ENCODE measurements around the gene SERPINE3.

SERPINE3 gene

GRCh38 chr13:51328488-51328887, 11.0 kb upstream of the SERPINE3 start:
- no peak for DNase-seq (ENCODE audit: low spot score)

DNA sequence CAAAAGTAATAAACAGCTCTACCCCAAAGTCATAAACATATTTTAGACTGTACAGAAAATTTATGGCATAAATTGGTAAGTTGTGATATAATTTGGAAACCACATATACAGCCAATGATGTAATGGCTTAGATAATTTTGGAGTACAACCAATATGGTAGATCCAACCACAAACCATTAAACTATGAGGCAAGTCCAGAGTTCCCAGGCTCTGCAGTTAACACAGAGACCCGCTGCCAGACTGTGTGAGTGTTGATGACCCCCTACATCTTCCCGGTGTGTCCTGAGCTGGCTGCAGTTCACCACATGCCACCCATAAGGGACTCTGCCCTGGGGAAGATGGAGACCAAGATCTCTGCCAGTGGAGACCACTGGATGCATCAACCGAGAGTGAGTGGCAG, 9.9 kb upstream of the SERPINE3 start:
- DNase-seq (ENCODE audit: low spot score): no peak

DNA sequence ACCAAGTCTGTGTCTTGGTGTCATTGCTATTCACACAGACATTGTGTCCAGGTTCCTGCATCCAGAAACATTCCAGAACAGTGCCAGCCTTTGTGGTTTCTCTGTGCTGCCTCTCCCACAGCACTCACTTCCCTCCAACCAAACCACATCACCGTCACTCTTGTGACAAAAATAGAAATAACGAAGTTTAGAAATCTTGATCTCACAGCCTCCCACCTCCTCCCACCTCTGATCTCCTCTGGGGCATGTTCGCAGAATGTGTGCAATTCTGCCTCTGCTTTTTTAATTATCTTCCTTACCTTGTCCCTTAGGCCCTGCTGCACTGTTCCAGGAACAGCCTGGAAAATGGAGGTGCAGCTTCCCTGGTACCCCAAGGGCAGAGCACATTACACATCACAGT, 8.7 kb upstream of the SERPINE3 start:
- no peak for DNase-seq (ENCODE audit: low spot score)

DNA sequence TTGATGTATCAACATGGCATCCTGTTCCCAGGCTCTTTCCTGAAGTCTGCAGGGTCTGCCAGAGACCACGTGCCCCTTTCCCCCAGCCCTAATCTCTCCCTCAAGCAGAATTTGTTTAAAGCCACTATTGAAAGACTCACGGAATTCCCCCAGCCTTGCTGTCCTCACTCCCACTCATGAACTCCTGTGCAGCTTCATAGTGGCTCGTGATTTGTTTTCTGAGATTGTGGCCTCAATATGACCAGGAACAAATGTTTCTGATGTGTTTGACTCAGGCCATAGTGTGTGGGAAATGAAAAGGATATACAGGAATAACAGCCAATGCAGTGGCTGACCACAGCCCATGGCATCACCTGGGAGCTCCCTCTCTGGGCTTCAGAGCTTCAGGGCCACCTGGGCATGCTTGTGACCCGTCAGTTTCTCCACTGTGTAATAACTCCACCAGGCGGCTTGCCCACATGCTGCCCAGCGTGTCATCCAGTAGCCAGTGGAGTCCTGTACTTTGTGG, 8.1 kb upstream of the SERPINE3 start:
- no peak for DNase-seq (ENCODE audit: low spot score)

DNA sequence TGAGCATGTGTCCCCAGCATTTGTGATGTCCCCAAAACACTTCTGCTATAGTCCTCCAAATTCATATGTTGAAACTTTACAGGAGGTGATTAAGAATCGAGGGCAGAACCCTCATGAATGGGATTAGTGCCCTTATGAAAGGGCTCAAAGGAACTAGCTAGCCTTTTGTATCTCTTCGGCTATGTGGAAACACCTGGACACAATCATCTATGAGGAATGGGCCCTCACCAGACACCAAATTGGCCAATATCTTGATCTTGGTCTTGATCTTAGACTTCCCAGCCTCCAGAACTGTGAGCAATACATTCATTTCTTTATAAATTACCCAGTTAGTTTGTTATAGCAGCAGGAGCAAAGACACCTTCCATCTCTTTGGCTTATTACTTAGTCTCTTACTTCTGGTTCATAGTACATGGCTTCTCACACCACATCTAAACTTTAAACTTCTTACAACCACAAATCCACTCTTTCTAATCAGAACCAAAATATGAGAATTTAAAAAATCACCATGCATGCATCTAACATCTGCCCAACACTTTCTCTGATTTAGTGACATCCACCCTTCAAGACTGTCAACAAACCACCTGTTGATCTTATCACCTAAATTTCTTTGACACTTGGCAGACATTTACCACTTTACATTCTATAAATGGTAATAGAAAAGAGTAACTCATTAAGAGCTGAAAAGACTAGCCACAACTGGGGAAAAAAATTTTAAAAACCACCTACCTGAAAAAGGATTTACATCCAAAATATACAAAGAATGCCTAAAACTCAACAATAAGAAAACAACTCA, 6.7 kb upstream of the SERPINE3 start:
- no peak for DNase-seq (ENCODE audit: low spot score)

GRCh38 chr13:51333421-51333820, 6.1 kb upstream of the SERPINE3 start:
- no peak for DNase-seq (ENCODE audit: low spot score)

- no peak for DNase-seq (ENCODE audit: low spot score)
Measured at GRCh38 chr13:51333826-51334225, 5.7 kb upstream of the SERPINE3 start.

DNA sequence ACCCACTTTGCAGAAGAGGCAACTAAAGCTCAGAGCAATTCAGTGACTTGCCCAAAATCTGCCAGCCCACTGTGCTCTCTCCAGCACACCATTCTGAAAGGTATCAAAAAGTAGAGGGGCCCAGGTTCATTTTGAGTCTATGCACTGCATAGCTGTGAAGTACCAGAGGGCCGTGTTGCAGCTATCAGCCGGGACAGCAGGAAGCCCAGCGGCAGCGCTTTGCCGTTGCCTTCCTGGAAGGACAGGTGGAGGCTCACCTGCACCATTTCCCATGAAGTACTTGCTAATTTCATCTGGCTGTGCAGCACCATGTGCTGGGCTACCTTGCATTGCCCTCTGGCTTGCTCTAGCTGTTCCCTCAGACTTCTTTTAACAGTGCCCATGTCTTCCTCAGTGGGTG, 2.7 kb upstream of the SERPINE3 start:
- no peak for DNase-seq (ENCODE audit: low spot score)

GRCh38 chr13:51339952-51340732, 651 bp downstream of the SERPINE3 start:
- DNase-seq (ENCODE audit: low spot score): no peak

GRCh38 chr13:51341232-51341631, 1.7 kb downstream of the SERPINE3 start:
- DNase-seq (ENCODE audit: low spot score): no peak

- DNase-seq (ENCODE audit: low spot score): no peak
Measured at GRCh38 chr13:51341791-51342190, 2.3 kb downstream of the SERPINE3 start.

DNA sequence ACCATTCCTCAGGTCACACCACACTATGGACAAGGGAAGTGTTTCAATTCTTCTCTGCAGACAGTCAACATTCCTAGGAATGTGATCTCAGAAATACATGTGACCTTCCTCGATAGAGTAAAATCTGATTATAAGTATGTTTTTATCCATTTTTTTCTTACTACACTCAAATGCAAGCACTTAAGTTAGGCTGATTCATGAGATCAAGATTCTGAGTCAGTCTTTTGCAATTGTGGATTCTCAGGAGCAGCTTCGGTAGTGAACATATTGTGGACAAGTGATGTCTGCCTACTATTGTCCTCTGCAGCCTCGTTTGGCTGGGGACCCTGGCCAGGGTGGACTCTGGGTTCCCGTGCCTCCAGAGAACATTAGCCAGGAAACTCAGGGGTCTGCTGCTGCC, 3.2 kb downstream of the SERPINE3 start:
- no peak for DNase-seq (ENCODE audit: low spot score)

DNA sequence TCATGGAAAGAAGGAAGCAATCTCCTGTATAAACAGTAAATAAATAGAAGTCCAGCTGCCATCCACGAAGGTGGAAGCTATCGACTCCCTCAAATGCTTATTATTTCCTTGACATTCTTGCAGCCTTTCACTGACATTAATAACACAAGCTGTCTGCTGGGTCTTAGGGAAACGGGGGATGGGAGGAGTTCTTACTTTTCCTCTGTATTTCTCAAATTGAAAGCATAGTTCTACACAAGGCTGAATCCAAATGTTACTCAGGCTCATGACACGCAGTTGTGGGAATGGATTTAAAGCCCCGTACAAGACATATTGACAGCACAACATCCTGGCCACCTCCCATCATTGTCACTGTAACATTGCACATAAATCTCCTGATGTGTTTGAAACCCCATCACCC, 4.0 kb downstream of the SERPINE3 start:
- DNase-seq (ENCODE audit: low spot score): no peak

DNA sequence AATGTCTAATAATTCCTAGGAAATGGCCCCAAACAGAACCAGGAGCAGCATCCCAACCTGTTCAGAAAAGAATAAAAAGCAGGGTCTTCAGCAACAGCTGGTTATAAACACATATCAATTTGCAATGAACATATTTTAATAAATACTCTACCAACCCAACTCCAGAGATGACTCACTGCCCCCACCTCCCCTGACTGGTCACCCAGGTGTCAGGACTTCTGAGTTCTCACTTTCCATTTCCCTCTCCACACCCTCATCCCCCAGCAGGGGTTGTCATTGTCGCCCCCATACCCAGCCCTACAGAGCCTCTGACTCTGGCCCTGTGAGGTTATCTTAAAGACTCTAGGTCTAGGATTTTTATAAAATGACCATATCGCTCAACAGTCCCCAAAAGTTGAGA, 6.9 kb downstream of the SERPINE3 start:
- DNase-seq (ENCODE audit: low spot score): no peak

DNA sequence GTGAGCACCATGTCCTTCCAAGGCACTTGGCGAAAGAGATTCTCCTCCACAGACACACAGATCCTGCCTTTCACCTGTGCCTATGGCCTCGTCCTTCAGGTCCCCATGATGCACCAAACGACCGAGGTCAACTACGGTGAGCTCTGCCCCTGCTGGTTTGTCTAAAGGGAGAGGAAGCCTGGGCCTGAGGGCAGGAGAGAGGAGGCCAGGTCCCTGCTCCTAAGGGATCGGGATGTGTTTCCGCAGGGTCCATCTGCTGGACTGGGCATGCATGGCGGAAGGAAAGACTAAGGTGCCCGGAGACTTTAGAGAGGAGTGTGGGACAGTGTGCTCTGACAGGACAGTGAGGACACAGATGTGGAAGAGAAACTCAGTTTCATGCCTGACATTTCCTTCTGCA, 7.6 kb downstream of the SERPINE3 start:
- DNase-seq (ENCODE audit: low spot score): no peak

DNA sequence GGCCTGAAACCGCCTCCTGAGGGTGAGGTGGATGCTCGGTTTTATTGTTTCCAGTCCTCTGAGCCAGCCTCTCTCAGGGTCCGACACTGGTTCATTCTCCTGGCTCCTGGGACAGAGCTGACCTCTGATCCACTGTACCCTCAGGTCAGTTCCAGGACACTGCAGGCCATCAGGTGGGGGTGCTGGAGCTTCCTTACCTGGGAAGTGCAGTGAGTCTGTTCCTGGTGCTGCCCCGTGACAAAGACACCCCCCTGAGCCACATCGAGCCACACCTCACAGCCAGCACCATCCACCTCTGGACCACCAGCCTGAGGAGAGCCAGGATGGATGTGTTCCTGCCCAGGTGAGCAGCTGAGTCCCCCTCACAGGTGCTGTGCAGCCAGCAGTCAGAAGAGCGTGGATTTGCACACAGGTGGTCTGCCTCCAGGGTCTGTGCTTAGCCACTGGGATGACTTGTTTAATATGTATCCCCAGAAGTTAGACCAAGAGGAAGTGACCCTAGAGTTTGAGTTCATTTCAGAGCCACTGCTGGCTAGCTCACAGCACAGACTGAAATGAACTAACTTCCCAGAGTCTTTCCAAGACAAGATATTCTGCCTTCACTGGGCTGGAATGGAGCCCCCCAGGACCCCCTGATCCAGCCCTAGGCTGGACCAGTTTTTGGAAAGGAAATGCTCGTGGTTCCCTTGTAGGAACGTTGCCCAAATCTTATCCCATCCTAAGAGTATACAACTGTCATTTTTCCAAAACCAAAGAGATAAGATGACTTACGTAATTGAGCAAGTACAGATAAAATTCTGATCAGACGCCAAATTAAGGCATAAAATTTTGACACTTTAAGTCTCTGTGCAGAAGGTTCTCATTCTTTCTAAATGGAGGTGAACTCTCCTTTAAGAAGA, 8.8 kb downstream of the SERPINE3 start:
- DNase-seq (ENCODE audit: low spot score): no peak

GRCh38 chr13:51349016-51349415, 9.5 kb downstream of the SERPINE3 start:
- DNase-seq (ENCODE audit: low spot score): no peak

DNA sequence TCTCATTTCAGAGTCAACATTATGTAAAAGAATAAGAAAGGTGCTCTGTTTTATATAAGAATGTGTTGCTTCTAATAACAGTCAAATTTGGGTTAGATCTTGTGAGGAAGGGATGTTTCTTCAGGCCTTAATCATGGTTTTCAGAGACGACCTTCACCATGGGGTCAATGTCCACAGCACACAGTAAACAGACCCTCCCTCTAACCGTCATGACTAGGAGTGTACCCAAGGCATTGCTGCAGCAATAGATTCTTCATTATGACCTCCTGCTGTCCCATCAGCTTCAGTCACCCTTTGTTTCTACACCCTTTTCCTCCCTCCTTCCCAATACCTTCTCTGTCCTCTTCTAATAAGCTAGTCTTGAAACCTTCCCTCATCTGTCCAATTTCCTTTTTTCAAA, 15.7 kb downstream of the SERPINE3 start:
- no peak for DNase-seq (ENCODE audit: low spot score)

DNA sequence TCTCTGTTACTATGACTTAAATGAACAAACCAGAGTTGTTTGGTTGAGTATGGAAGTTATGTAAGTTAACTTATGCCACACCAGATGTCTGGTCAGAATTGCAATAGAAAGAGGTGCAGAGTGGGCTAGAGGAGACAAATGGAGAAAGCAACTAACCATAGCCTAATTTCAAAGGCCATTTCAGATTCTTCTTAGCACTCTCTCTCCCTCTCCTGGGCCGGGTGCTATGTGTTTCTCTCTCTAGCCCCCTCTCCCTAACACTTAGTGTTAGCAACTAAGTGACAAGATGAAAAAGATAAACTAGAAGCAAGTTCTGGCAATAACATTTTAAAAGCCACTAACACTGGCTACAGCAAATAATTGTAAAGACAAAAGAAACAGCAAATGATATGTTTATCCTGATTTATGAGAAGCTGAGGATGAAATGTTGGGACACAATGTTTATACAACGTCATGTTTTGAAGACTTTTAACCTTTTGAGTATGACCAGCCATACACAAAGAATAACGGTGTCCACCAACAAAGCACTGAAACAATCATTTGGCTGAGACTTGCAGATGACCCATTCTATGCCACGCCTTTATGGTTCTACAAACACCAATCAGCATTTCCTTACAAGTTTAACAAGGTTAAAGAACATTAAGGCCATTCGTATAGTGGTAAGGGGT, 18.6 kb downstream of the SERPINE3 start:
- no peak for DNase-seq (ENCODE audit: low spot score)

DNA sequence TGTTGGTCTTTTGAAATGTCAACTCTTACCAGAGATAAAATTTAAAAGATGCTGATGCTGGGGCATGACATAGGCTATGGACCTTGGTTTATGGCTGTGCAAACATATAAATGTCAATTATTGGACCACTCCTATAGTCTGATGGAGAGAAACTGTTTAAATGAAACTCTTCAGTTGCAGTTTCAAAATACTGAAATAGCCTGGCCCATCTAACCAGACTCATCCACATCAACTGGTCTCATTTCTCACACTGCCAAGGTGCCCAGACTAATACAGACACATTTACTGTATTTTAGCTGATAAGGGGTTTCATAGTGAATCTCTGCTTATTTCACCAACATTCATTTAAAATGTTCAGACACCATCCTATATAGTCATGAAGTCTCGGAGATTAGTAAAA, 19.9 kb downstream of the SERPINE3 start:
- DNase-seq (ENCODE audit: low spot score): no peak

DNA sequence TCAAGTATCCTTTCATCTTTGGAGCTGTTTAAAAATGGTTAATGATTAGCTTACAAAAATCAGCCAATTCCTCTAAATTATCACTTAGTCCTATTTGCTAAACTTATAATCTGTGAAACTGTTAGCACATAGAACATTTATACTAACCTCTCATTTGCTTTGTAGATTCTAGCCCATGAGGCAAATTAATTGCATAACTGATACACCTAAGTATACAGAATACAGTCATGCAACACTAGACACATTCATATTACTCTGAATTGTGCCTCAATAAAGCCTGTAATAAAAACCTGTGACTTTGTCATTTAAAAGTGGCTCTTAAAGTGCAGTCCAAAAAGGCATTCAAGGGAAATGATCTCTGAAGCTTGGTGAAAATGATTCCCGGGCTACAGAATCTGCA, 21.0 kb downstream of the SERPINE3 start:
- no peak for DNase-seq (ENCODE audit: low spot score)
